Renal pelvis (tissue), 4 donors: Measurements from ENCODE around the gene EIF5A. TPM values are rescaled to one million over a fixed set of nuclear protein-coding genes. Genes with fewer than 3 reads are reported as not detected.

Experiments used
- DNase-seq: peaks from one replicate; pipeline ENCODE4 v3.0.0-alpha.2; 2013
- polyA plus RNA-seq, 3 donors: library from polyadenylated mRNA; unstranded; fragments of 120-200 nt; gene quantifications; one replicate each; pipeline ENCODE4 v1.2.1, GENCODE V29; 2013; ENCODE audit not compliant: insufficient read length in 3 of 3

Gene EIF5A
- polyA plus RNA-seq, 3 donors, result 289 to 360 (median 348) TPM

DNA sequence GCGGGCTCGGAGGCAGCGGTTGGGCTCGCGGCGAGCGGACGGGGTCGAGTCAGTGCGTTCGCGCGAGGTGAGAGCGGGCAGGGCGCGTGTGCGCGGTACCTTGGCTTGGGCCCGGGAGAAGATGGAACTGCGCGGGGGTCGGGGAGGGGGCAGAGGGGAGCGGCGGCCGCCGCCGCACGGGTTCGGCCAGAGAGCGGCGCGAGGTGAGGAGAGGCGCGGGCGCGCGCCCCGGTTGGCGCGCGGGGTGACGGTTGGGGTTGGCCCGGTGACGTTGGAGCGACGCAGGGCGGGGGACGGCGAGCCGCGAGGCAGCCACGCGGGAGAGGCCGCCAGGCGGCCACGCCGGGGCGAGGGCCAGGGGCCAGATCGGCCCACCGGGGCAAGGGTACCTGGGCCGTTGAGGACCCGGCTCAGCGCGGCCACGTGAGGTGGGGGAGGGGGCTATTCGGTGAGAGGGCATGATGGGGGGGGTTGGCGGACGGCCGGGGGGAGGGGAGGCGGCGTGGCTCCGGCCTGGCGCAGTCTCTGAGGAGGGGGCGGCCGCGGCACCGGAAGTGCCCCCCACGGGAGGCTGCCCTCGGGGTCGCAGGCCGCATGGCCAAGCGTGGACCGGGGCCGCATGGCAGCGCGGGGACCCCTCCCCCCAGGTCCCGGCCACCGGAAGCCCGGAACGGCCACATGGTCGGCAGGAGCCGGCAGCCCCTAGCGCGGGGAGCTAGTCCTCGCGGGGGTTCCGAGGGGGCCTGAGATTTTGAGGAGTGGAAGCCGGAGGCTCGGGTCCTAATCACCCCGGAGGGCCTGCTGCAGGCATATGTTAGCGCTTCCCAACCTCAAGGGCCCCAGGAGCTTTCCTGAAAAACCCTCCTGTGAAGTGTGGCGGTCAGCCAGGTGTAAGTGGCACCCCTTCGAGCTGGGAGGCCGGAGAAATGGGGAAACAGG is 527 bp downstream of the EIF5A start:
- no peak for DNase-seq

DNA sequence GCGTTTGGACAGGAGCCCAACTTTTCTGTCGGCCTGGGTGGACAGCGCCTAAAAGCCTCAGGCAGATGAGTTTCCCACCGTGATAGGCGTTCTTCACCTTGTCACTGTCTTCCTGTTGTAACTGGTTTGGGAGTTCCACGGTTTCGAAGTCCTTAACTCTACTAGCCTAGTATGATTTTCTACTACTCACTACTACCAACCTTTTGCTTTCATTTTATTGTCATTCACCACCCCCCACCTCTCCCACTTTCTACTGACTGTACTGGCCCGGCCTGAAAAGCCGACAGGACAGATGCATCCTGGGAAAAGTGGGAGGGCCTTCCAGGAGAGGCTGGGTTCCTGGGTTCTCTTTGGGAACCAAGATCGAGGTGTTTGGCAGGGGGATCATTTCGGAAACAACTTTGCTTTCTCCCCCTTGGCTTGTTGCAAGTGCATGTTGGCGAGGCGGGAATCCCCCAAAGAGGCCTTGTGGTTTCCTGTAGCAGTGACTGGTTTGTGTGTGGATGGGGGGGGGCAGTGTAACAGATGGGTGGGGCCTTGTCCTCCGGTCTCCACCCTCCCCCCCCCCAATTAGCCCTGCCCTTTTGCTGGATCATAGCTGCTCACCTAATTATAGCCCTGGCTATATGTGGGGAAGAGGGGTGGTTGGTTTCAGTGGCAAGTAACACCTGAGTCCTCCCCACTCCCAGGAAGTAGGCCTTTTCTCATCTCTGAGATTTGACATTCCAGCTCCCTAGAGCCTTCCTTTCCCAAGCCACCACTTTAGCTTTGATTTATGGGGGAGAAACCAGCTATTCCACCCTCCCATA is 1.4 kb downstream of the EIF5A start:
- DNase-seq, result no peak

DNA sequence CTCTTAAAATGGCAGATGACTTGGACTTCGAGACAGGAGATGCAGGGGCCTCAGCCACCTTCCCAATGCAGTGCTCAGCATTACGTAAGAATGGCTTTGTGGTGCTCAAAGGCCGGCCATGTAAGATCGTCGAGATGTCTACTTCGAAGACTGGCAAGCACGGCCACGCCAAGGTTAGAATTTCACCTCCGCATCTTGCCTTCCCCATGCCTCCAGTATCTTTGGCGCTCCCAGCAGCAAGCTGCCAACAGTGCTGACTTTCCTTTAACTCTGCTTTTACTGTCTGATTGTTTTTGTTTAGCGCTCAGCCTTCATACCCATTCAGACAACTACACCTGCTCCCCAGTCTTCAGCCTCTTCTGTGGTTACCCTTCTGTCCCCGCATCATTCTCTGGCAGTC is 2.2 kb downstream of the EIF5A start:
- no peak for DNase-seq

DNA sequence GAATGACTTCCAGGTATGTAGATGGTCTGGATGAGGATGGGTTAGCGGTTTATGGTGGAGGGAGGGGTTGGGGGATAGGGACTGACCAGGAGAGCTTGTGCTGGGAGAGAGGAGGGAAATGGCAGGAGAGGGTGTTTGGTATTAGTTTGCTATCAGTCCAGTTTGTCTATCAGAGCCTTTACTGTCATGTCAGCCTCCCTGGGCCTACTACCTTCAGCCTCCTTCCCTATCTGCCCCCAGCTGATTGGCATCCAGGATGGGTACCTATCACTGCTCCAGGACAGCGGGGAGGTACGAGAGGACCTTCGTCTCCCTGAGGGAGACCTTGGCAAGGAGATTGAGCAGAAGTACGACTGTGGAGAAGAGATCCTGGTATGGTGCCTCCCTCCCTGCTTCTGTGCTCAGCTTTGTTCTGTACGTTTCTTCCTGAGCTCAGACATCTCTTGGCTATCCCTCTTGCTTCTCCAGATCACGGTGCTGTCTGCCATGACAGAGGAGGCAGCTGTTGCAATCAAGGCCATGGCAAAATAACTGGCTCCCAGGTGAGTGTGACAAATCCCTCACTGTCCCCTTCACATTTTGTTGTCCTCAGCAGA is 3.8 kb downstream of the EIF5A start:
- no peak for DNase-seq

DNA sequence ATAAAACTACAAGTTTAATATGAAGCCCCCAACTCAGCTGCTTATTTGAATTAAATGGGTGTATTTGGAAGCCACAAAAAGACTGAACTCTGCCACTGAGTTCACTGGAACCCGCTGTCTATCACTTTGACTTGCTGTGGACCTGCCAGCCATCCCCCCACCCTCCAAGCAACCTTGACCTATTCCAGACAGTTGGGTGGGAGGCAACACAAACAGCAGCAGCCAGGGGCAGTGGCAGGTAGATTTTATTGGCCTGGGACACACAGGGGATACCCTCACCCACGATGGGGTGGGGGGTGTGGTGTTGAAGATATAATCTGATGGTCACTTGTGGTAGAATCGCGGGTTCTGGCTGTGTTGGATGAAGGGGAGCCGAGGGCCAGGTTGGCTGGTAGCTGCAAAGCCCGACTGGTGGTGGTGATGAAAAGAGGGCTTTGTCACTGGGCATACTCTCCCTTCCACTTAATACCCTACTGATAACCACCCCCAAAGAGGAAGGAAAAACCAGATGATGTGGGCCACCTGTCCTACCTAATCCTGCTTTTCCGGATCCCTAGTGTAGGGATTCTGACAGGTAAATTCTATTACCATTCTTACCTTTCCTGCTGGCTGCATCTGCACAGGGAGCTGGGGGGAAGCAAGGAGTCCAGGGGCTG is 5.1 kb downstream of the EIF5A start:
- DNase-seq, result no peak

DNA sequence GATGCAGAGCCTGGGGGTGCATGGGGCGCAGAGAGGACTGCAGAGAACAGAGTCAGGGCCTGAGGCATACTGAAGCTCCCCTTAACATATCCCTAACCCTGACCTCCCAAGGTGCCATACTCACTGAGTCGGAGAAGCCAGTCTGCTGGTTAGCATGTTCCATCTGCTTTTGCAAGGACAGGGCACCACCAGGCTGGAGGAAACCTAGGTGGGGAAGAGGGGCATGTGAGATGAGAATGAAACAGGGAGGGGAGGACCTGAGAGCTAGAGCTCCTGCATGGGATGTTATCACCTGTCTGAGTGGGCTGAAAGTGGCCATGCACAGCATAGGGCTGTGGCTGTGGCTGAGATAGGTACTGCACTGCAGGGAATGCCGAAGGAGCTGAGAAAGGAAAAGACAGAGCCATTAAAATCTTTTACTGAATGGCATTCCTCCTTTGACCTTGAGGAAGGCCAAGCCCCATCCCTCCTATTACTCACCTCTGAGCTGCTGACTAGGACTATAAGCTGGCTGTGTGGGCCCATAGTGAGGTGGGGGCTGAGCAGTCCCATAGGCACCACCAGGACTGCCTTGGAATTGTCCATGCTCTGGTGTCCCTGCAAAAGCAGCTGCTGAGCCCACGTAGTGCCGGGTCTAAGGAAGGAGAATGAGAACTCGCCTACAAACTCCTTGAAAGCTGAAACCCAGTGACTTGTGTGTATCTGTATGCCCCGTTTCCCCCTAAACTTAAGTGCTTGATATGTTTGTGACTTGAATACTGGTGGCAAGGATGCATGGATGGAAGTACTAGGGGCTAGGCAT is 5.9 kb downstream of the EIF5A start:
- no peak for DNase-seq

DNA sequence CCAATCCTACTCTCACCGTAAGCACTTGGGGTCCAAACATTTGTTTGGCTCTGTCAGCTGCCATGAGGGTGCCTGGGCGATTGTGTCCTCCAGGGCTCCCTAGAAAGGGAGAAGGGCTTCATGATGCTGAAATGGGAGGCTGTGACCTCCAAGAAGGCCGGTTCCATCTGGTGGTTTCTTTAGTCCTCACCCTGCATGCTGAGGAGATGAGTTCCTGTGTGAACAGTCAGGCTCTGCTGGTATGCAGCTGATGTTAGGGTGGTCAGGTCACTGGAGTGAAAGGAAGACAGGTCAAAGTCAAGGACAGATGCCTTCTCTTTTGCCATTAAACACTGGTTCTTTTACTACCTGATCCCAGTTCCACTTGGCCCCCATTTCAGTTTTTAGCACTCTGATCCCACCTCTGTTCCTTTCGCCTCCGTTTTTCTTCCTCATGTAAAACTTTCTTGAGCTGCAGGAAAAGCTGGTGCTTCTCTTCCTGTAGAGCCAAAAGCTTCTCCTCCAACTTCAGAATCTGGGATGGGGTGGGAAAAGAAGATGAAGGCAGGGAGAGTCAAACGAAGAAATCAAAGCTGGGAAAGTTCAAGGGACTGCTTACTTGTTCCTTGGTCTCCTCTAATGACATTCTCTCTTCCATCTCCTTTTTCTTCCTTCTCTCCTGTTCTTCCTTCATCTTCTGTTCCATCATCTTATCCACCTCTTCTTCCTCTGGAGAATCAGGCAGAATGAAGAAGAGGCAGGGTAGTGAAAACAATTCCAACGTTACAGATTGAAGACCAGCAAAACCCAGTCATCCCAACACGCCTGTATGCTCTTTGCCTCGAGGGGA is 6.7 kb downstream of the EIF5A start:
- no peak for DNase-seq

DNA sequence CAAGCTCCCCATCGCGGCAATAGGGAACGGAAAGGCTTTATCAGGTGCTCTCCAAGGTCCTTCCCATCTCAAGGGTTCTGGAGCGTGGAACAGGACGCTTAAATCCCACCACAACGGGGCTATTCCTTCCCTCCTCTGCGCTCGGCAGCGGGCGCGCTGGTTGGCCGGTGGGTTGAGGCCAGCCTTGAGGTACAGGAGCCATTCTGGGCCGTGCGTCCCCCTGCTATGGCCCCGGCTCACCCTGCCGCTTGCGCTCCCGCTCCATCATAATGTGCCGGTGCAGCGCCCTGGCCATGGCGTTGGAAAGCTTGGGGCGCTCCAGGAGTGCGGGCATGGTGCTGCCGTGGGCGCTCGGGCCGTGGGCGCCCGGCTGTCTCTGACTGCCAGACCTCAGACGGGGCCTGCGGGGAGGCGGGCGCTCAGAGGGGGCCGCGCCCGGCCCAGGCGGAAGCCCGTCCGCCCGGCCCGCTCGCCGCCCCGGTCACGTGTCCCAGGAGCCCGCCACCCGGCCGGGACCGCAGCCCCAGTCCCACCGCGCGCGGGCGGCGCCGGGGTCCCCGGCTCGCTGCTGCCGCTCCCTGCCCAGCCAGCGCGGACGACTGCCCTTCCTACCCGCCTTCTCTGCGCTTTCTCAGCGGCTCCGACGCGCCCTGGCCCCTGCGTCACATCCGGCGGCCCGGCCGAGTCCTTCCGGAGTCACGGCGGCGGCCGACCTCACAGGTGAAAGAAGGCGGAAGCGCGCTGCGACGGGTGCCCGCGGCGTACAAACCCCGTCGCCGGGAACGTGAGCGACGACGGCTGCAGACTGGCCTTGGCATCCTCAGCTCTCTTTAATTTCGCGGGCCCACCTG is 7.5 kb downstream of the EIF5A start, which contains the start of gene GPS2:
Gene GPS2, minus strand, starts transcription at position 642 of the 851 bp plus-strand sequence. Its CDS starts 308 bp downstream, at position 334.
- peak; percentile 89 for DNase-seq

DNA sequence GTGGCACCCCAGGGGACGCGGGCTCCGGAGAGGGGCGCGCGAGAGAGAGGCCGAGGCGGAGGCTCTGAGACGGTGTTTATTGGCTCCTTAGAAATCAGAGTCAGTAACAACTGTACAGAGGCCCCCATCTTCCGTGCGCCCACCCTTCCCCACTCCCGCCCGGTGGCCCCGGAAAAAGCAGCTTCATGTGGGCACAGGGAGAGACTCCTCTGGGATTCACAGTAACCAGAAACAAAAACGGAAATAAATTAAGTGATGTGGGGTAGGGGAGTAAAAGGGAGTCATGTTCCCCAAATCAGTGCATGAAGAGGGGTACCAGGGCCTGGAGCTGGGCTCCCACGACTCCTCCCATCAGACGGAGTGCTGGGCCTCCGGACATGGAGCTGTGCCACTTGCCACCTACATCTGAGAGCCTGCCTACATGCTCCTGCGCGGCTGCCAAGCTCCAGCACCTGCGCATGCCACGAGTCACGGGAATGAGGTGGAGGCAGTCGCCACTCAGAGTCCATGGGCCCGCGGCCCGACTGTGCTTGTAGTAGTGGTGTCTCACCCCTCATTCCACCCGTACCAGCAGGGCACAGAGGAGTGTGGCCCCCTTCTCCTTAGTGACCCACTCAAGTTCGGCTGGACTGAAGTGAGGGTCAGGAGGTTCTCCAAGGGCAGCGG is 8.3 kb downstream of the EIF5A start:
- DNase-seq, result no peak

DNA sequence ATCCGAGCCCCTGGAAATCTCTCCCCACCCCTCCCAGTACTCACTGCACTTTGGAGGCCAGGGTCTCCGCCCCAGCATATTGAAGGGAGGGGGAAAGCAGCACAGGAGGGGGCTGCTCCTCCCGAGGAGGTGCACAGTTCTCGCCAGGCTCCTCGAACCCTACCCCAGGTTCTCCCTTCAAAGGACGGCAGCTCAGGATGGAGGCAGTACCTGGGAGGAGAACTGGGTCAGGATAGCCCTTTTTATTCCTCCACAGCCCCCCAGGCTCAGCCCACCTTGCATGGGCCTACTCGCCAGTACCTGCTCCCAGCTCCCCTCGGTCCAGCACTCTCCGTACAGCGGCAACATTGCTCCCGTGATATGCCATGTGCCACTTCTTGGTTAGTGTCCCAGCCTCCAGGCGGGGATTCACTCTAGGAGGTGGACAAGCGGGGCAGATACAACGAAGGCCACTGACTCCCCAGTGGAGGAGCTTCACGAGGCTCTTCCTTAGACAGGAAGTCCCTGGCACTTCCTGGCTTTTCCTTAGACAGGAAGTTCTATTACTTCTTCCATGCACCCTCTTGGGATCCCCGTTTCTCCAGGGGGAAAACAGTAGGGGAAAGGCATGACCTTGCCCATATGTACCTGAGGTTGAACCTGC is 9.9 kb downstream of the EIF5A start:
- no peak for DNase-seq

DNA sequence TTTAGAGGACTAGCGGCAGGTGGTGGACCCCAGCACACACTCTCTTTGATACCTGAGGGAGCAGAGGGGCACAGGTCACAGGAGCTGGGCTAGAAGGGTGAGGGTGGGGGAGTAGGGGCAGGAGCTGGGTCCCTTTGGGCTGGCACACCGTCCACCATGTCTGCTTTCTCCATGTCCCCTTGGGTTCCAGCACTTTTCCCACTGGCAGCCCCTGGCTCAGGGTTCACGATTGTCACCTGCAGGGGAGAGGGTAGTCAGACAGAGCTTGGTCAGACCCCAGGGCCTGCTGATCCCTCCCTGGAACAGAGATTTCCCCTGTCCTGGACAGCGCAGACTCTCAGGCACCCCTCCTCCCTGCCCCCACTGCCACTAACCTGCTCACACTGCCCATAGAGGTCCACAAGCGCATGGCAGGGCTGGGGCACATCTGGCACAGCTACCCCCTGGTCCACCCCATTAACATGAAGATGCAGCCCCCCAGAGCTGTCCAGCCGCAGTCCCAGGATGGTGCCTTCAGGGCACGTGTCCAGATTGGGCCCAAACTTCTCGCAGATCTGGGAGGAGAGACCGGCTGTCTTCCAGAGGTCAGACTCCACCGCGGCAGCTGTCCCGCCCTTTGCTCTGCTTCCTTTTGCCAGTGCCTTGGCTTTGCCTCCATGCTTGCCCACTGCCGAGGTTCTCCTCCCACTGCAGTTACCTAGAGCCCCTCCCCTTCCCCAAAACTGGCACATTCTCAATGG is 10.9 kb downstream of the EIF5A start:
- DNase-seq, result no peak

DNA sequence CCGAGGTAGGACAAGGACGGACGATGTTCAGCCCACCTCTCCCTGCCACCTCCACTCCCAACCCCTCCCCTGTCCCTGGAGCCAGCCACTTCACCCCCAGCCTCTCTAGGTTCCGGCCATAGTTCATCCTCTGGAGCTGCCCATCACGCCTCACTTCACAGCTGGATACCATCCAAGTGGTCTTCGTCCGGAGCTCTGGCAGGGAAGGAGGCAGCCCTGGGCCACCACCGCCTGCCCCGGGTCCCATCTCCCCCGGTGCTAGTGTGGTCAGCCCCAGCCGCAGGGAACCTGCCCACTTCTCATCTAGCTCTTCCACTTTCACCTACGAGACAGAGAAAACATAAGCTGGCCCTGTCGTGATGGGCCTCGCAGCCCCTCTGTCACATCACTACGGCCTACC is 14.0 kb downstream of the EIF5A start:
- no peak for DNase-seq

DNA sequence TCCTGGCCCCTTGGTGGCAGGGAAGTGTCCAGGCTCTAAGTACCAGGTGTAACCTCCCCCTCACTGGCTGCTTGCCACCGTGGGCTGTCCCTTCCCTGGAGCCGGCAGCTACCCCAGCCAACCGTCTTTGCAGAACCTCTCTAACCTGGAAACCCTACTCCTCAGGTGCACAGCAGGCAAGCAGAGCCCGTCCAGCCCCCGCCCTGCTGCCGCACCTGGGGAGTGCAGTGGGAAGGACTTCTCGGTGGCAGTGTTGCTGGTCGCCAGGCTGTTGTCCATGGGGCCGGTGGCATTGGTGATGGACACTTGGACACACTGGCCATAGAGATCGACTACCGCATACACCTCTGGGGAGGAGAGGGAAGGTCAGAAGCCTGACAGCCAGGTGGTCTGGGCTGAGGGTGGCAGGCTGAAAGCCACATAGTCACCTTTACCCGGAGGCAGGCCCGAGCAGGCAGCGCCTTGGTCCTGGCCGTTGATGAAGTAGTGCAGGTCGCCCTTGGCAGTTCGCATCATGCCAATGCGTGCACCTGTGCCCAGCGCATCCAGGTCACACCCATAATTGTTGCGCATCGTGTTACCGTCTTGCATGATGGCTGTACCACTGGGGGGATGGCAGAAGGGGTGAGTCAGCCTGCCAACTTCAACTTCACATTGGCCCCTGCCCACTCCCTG is 15.2 kb downstream of the EIF5A start:
- no peak for DNase-seq

DNA sequence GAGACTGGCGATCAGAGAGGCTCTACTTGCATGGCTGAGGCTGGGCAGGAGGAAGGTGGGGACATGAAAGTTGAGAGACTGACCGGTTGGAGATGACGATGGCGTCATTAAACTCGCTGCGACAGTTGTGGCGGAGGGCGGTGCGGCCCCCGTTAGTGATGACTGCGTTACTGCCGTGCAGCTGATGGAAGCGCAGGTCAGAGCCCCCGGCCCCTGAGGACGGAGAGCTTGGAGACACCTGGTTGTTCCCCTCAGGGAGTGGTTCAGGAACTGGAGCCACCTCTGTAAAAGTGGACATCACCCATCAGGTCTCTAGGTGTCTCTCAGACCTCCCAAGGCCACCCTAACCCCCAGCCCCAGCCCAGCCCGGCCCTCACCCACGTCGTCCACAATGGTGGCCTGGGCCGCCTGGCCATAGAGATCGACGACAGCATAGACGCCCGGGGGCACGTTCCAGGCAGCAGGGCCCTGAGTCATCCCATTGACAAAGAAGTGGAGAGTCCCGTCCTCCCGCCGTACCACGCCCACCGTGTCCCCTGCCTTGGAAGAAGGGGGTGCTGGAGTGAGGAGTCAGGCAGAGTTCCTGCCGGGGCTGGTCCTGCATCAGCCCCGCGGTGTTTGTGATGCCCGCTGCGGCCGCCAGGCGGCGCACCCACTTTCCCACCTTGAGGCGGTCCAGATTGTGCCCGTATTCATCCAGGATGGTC is 16.5 kb downstream of the EIF5A start:
- no peak for DNase-seq

DNA sequence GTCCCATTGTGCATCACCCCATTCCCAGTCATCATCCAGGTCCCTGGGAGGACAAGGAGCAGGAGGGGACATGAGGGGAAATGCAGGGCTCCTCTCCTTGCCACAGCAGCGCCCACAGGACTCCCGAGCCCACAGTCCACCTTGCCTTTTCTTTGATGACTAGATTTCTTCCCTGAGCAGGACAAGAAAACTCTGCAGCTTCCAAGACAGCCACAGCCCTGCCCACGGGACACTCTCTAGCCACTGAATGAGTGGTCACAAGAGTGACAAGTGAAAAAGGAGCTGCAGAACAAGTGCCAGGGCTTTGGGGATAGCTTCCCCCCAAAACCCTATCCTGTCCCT is 17.0 kb downstream of the EIF5A start:
- DNase-seq, result no peak

DNA sequence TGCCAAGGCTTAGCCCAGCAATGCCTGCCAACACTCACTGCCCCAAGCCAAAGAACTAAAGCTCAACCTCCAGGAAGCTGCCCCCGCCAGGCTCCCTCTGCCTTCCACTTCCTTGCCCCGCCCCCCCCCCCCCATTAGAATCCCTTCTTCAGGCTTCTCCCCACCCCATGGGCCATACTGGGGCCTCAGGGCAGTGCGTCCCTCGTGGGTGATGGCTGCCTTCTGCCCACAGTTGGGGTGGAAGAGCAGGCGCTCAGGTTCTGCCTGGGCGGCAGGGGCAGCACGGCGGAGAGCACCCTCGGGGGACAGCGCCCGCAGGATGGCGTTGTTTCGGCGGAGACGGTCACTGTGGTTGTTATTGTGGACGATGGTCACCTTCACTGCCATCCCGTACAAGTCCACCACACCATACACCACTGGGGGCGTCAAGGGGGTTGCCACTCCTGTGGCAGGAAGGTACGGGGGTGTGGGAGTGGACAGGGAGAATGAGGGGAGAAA is 17.7 kb downstream of the EIF5A start:
- DNase-seq, result no peak
